HG03342 (cell line): ENCODE data around the gene MMP19.
"Not testable (repeated sequence)": the region's sequence is repeated elsewhere in the genome, so short reads cannot be mapped to it uniquely, and the experiment has no call there.

Experiments
- ATAC-seq: cut with Tn5 transposase; IDR thresholded peaks from one replicate; pipeline ENCODE4 v1.9.1; 2021; ENCODE audit warnings: mild to moderate bottlenecking, moderate library complexity; ENCODE audit not compliant: unreplicated experiment

The MMP19 gene

DNA sequence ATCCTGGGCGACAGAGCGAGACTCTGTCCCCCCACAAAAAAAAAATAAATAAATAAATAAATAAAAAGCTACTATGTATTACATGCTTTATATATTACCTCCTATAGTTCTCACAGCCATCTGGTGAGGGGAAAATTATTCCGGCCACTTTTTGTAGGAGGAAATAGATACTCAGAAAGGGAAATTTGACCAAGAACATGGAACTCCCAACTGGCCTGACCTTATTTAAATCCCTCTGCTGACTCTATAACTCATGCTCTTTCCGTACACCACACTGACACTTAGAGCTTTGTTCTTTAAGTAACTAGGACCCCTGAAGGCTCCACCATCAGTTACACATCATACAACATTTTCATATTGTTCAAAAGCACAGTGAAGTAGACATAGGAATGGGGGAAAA, 2.2 kb upstream of the MMP19 start:
- no peak for ATAC-seq

DNA sequence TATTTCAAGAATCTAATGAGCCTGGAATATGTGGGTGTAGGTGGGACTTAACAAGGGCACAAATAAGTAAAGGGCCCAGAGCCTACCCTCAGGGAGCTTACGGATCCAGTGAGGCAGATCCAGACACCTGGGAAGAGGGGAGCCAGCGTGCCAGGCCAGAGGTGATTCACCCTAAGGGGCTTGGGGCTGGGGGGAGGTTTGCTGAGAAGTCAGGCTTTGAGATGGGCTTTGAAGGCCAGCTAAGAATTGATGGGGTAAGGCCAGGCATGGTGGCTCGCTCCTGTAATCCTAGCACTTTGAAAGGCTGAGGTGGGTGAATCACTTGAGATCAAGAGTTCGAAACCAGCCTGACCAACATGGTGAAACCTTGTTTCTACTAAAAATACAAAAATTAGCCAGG, 695 bp upstream of the MMP19 start:
- ATAC-seq, result no peak

DNA sequence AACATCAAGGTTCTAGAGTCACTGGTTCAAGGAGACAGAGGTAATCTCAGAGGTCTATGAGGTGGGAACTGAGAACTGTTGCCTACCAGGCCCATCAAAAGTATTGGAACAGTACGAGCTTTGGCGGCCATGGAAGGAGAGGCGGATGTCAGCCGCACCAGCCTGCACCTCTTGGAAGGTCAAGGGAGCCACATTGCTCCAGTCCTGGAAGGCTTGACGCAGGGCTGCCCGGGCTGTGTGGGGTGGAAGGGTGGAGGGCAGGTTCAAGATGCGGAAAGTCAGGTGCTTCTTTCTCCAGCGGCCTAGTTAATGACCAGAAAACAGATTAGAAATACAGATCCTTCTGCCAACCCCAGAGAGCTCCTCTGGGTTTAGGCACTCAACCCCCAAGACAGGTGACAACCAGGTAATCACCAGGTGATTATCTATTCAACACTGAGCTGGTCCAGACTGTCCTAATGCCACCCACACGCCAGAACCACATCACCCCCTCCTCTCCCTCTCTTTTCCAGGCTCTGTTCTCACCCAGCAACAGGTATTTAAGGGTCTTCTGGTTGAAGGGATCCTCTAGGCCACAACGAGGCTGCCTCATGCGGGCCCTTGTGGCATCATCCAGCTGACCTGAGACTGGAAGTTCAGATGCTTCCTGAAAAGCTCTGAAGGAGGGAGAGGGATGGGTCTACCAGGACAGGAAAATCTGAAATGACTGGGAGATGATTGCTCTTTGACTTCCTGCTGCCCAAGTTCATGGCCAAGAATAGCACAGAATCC, 2.0 kb downstream of the MMP19 start:
- no peak for ATAC-seq

DNA sequence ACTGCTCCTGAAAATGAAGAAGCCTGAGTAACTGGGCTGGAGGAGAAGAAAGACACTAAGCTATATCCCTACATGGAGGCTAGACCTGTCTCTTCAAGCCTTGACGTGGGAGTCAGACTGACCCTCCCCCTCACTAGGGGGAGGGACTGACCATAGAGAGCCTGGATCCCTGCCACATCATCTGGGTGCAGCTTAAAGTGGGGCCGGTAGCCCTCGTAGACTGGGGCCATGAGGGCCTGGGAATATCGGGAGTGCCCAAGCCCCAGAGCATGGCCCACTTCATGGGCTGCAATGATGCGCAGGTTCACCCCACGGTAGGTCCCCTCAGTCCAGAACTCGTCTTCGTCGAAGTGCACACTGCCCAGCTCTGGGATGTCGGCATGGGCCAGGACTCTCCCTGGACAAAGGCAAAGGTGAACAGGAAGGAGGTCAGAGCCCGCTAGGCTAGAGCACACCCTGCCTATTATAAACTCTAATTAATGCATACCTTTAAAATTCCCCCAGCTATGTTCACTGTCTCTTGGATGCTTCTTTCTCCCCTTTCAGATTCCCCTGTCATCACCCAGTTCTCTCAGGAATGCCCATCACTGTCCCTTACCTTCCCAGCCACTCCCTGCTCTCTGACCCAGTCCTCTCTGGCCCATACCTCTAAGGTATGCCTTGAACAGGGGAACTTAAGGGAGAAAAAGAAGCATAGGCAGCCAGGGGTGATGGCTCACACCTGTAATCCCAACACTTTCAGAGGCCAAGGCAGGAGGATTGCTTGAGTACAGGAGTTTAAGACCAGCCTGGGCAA, 3.2 kb downstream of the MMP19 start:
- no peak for ATAC-seq

DNA sequence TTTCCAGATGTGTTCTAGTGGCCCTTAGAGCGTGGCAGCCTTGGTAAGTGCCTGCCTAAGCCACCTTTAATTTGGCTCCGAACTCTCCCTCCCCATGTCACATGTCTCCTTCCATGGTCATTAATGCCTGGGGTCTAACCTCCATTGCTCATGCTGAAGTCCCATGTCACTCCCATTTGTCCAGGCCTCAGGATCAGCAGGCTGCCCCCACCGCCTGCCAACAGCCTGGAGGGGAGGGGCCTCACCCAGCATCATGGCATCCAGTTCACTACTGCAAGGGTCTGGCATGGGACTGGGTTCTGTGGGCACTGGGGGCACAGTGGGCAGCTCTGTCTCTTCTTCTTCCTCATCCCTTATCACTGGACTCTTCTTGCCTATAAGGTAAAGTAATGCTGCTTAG, 4.4 kb downstream of the MMP19 start:
- ATAC-seq, result no peak

DNA sequence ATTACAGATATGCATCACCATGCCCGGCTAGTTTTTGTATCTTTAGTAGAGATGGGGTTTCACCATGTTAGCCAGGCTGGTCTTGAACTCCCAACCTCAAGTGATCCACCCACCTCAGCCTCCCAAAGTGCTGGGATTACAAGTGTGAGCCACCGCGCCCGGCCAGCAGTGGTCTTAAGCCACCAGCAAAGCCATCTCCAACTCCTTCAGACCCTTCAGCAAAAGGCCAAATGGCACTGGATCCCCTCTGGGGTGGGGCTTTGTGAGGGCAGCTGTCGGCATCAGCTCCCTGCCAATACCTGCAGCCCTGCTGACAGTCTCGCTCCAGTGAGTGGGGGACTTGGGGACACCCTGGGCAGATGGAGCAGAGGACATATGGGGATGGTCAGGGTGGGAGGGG, 8.3 kb downstream of the MMP19 start:
- ATAC-seq, result not testable (repeated sequence)

DNA sequence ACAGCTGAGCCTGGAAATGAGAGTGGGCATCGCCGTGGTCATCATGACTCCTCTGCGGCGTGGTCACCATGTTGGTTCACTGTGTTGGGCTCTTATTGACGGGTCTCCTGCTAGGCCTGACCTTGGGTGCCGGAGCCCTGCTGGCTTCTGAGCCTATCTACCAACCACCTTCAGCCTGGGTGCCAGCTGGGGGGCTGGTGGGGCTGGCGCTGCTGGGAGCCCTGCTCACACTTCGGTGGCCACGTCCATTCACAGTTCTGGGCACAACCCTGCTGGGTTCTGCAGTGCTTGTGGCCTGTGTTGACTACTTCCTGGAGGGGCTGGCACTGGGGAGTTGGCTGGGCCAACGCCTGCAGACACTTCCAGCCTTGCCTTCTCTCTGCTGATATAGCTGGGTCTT, 9.7 kb downstream of the MMP19 start:
- no peak for ATAC-seq

DNA sequence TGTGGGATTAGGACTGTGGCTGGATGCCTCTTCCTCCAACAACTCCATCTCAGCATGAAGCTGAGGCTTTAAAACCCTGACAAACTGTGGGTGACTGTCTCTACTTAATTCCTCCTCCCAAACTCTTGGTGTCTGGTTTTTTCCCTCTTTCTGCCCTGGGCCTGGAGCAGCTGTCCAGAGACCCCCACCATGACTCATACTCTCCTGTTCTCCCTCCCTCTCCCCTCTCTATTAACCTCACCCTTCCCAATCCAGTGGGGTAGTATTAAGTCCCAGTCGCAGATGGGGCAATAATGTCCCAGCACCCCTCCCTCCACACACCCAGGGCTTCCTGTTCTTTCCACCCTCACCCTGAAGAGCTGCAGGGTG, 11.3 kb downstream of the MMP19 start:
- no peak for ATAC-seq

DNA sequence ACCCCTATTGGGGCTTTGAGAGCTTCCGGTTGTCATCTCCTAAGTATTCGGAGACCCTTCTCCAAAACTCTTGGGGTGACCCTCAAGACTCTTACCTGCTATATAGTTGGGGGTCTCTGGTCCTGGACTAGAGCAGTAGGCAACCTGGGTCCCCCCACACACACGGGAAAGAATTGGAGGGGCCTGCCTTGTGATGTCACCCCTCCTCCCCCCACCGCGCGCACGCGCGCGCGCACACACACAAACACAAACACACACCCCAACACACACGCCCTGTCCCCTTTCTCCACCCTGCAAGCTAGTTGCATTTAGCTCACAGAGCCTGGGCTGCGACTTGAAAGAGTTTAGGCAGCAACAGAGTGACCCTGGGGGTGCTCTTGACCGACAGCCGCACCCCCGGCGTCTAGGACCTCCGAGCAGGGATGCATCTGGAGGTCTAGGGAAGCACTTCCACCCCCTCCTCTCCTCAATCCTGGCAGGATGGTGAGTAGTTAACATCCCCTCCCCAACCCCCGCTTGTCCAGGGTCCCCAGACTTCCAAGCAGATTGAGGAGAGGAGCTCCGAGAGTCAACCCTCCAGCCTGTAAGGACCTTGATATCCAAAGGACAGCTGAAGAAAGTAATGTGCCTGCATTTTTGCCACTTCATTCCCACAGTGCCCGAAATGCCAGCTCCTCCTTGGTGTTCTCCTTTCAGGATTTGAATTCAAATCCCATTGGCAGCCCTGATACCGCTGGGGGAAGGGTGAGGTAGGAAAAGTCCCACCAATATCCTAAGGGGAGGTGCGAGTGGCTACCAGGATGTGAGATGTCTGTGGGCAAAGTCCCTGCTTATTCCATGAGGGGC, 11.9 kb downstream of the MMP19 start:
- no peak for ATAC-seq

DNA sequence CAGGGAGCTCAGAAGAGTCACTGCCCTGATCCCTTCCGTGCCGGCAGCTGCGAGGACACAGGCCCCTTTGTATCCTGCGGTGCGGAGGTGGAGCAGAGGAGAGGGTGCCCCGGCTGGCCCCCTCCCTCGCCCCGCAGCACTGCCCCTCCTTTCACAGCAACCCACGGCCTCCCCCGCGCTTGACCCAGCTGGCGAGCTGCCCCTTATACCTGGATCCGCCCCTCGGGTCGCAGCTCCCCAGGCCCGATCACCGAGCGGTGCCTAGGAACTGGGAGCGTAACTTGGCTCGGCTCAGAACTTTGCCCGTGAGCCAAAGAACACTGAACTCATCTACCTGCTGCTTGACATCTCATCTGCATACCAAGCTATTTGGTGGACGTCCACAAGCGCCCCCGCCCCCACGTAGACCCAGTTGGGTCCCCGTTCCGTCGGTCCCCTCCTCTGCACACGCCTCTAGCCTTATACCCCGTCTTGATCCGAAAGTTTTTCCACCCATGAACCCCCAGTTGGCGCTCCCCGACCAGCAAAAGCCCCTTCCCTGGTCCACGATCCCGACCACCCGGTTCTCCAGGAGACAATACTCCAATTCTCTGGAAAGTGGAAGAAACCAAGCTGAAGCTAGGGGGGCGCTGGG, 12.7 kb downstream of the MMP19 start:
- peak; percentile 18 for ATAC-seq

DNA sequence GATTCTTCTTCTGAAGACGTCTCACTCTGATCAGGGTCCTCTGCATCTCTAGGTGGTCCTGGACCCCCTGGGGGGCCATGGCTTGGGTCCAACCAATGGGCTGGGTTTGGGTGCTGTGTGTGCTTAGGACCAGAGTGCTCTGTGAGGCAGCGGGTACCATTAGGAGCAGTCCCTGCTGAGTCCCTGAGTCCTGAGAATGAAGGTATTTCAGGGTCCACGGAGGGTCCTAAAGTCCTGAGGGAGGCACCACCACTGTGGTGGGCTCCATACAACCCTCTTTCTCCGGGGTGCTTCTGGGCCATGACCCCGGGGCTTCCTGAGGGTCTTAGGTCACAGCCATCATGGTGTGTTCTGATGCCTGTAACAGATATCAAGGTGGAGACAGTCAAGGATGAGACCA, 14.4 kb downstream of the MMP19 start:
- ATAC-seq, result no peak

DNA sequence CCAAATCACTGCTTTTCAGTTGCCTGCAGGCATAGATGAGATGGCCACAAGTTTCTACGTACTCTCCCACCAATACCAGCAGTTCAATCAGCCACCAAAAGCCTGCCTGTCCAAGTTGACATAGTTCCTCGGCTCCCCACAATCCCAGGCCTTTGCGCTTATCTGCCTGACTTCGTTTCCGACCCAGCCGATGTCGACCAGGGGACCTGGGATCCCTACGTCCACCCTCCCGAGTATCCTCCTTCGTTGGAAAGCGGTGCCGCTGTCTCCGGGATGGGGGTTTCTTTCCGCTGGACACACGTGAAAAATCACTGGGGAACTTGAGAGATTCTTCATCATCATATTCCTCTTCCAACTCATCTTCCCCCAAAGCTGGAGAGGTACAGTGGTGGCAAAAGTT, 14.9 kb downstream of the MMP19 start:
- no peak for ATAC-seq

DNA sequence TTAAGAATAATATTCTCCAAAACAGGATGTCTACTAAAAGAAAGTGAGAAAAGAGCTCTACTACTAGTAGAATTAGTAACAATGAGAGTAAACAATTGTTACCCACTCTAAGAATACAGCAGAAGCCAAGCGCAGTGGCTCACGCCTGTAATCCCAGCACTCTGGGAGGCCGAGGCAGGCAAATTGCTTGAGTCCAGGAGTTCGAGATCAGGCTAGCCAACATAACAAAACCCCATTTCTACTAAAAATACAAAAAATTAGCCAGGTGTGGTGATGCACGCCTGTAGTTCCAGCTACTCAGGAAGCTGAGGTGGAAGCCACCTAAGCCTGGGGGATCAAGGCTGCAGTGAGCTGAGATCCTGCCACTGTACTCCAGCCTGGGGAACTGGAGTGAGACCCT, 18.0 kb downstream of the MMP19 start:
- ATAC-seq, result no peak

DNA sequence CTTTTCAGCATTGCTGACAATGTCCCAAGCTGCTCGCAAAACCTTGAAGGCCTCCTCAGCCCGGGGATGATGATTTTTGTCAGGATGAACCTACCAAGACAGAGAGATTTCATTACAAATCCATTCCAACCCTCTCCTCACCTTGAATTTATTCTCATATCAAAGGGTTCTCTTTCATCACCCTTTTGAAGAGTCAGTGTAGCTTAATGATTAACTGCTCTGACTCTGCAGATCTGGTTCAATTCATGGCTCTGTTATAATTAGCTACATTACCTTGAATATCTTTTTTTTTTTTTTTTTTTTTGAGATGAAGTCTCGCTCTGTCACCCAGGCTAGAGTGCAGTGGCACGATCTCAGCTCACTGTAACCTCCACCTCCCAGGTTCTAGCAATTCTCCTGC, 19.3 kb downstream of the MMP19 start:
- no peak for ATAC-seq

DNA sequence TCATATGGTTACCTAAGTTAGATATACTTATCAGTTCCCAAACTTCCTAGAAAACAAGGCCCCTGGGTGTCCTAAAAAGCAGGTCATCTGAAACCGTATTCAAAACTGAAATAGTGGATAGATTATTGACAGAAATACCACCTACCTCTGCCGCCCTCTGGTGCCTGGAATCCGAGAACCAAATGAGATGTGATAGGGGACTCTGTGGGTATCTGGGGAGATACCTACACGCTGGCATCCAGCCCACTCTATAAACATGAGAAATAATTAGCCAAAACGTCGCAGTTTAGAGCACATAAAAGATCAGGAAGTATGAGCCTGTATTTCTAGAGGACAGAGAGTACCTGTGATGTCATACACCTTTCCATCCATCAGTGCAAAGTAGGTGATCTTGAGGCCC, 20.5 kb downstream of the MMP19 start:
- ATAC-seq, result no peak

DNA sequence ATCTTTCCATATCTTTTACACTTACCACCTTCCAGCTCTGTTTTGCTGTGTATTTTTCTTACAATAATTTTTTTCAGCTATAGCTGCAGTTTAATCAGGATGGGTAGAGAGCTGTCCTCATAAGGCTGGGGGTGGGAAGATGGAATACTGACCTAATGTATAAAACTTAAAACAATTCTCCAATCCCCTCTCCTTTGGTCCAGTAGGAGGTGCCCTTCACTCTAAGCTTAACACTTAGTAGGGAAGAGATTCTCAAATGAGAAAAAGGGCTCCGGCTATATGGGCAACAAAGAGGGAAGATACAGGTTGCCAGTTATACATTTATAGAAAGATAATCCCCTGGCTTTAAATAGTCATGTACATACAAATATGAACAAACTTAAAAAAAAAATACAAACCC, 22.1 kb downstream of the MMP19 start:
- no peak for ATAC-seq

DNA sequence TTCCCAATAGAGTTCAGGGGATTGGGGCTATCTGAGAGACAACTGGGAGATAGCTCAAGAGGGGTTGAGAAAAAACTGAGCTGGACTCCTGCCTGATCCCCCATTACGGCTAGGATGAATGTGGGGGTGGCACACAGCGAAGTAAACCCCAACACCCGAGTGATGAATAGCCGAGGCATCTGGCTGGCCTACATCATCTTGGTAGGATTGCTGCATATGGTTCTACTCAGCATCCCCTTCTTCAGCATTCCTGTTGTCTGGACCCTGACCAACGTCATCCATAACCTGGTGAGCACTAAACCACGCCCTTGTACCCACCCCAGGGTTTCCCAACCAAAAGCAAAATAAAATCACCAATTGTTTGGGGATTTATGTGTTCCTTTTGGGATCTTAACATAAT, 23.9 kb downstream of the MMP19 start:
- no peak for ATAC-seq

DNA sequence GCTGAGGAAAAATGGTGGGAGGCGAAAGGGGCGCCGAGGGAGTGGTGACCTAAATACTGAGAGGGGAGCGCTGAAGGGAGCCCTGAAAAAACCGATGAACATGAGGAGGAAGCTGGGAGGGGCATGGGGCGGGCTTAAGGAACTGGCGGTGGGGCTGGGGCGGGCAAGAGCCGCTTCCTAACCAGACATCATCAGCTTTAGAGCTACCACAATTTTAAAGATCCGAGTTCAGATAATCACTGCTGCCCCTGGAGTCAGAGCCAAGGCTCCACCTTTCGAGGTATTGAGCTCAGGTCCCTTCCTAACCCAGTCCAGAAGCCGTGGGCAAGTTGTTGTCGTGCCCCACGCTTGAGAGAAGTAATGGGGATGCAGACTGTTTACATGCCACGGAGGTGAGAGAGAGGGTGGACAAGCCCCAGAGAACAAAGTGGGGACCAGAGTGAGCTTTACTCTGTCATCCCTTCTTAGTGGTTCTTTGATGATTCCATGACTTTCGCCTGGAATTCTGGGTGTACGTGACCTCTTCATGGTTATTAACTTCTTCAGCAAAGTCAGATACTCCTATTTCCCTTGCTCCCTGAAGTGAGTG, 24.5 kb downstream of the MMP19 start:
- peak; percentile 23 for ATAC-seq

DNA sequence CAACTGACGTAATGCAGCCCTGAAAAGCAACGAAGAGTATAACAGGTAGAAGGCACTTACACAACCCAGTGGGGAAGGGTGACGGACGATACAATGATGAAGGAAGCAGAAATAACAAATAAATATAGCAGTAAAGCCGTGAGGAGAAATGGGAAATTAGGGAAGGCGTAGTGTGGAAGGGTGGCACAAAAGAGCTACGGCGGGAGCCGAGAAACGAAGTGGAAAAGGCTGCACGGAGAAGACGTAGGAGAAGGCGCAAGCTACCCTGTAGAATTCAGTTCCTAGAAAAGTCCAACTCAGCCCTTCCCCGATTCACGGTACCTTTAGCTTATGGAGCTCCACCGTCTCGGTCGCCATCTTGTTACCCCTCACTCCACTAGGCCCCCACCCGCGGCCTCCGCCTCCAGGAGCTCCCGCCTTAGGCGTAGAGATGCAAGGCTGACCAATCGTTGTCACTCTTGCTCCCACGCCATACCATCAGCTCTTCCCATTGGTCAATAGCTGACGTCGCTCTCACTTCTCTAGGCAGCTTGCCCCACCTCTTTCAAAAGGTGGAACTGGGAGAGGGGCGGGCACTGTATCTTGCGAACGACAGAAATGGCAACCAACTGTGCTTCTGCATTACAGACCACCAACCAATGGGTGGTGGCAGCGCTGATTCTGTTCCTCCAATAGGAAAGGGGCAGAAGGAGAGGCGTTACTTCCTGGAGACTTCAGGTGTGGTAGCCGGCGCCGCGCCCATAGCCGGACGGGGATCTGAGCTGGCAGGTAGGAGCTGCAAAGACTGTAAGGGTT, 25.2 kb downstream of the MMP19 start, which contains the start of the genes ORMDL2 and SARNP:
Gene ORMDL2 (plus strand): TSS at position 697 of the 795 bp plus-strand sequence. CDS start 959 bp downstream, outside the sequence.
Gene SARNP (minus strand): TSS at position 380 of the 795 bp plus-strand sequence. CDS start 23 bp downstream, at position 357.
- peak; percentile 97 for ATAC-seq

DNA sequence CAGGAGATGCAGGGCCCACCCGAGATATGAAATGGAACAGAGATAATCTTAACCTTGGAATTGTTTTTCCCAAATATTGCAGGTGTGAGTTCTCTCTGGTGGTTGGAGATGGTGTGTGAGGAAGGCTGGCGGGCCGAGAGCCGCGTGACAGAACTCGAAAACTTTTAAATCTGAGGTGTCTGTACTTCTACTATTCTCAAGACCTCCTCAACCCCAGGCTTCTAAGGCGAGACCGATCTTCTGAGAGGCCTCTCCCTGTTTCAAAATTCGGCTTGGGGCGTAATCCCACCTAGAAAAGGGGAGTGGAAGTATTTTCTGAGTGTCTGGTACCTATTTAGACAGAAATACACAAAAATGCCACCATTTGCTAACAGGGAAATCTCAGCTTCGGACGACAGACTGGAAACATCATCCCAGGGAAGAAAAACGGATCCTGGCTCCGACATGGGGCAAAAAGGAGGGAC, 25.8 kb downstream of the MMP19 start:
- ATAC-seq, result no peak
